Tibial nerve (tissue), 4 donors: ENCODE results near the gene SIRPA. TPM values are rescaled to one million over a fixed set of nuclear protein-coding genes. Genes with fewer than 3 reads are reported as not detected.

Experiments
- DNase-seq, 2 donors: peaks; one replicate each; pipeline ENCODE4 v3.0.0-alpha.2; 2019; ENCODE audit warnings: low spot score in 2 of 2
- H3K27ac ChIP-seq, 4 donors: fragments of 200-600 bp; sonication (generic) in 3 of 4; one replicate each; pipeline ENCODE4 v1.5.1; 2017 to 2019; ENCODE audit warnings: mild to moderate bottlenecking in 1 of 4
- H3K27me3 ChIP-seq, 2 donors: fragments of 200-600 bp; sonication (generic) in 1 of 2; one replicate each; pipeline versions ENCODE4 v1.5.1 to v1.6.0; 2017 to 2019
- H3K36me3 ChIP-seq, 3 donors: fragments of 200-600 bp; sonication (generic); one replicate each; pipeline ENCODE4 v1.5.1; 2018 to 2019
- H3K4me1 ChIP-seq, 4 donors: fragments of 200-600 bp; sonication (generic) in 3 of 4; one replicate each; pipeline ENCODE4 v1.5.1; 2017 to 2019
- H3K4me3 ChIP-seq, 4 donors: fragments of 200-600 bp; sonication (generic) in 3 of 4; one replicate each; pipeline ENCODE4 v1.5.1; 2017 to 2019; ENCODE audit warnings: mild to moderate bottlenecking in 1 of 4, moderate library complexity in 1 of 4
- H3K9me3 ChIP-seq, 4 donors: fragments of 200-600 bp; sonication (generic) in 3 of 4; one replicate each; pipeline ENCODE4 v1.5.1; 2017 to 2019
- CTCF ChIP-seq, 5 experiments: fragments of 200-600 bp in 3 of 5; fragments of 450-650 bp in 2 of 5; sonication (generic) in 3 of 5; IDR thresholded peaks; one replicate each; pipeline ENCODE4 v1.5.1; 2016 to 2019; ENCODE audit warnings: antibody characterized with exemption in 5 of 5, mild to moderate bottlenecking in 3 of 5, moderate library complexity in 2 of 5
- EP300 ChIP-seq, 2 donors: sonication (generic); formaldehyde crosslinking; IDR thresholded peaks; one replicate each; pipeline ENCODE4 v1.6.1; 2017; ENCODE audit warnings: antibody characterized with exemption in 2 of 2, mild to moderate bottlenecking in 1 of 2
- POLR2A ChIP-seq, 2 donors: fragments of 450-650 bp; IDR thresholded peaks; one replicate each; pipeline ENCODE4 v1.6.1; 2017; ENCODE audit warnings: antibody characterized with exemption in 2 of 2, mild to moderate bottlenecking in 2 of 2, moderate library complexity in 2 of 2
- WGBS, 2 donors: methylation state at CpG; one replicate each; pipeline ENCODE4 v1.1.5; 2018; 5-methylcytosine and 5-hydroxymethylcytosine counted together
- total RNA-seq, 4 donors: library from RNA; depleted of rRNA; stranded (reverse); fragments of >200 nt; gene quantifications; one replicate each; pipeline ENCODE4 v1.1.0, GENCODE V29; 2016

The SIRPA gene
- total RNA-seq, 4 donors from 2014 or later = 31.7 to 53.0 (median 41.1) TPM

GRCh38 chr20:1987826-1988225 lies 92.6 kb downstream of the SIRPA start:
- H3K9me3 ChIP-seq = peaks cover 0 to 3% (median 0%) of the 10 kb centered on the region in 4 donors
- H3K4me3 ChIP-seq = no peak overlapping the region
- H3K4me1 ChIP-seq = no peaks in the 10 kb centered on the region
- H3K27ac ChIP-seq = no peak overlapping the region
- TF ChIP-seq EP300 (IDR thresholded peaks at IDR 0.05) (no peak), CTCF (IDR thresholded peaks at IDR 0.05) (no peak), POLR2A (IDR thresholded peaks at IDR 0.05) (no peak)
- DNase-seq = no peak
- no peaks in the 10 kb centered on the region for H3K36me3 ChIP-seq
- WGBS, 2 donors = 21 to 33% methylated on average over 3 of the region's 3 CpGs
- peaks cover 0 to 29% of the 10 kb centered on the region in 2 donors for H3K27me3 ChIP-seq

Other genes with a start within 250 kb of the SIRPA start
- gene SIRPG, start 237.6 kb upstream of the SIRPA start, total RNA-seq = under 1 TPM in 1 of 4 donors, not detected in 3; 0.30 TPM
- not detected for gene PDYN, start 98.7 kb downstream of the SIRPA start, total RNA-seq
- 10 to 100 TPM; 13.3 to 26.1 (median 20.5) TPM for gene STK35, start 206.4 kb downstream of the SIRPA start, total RNA-seq